ENCODE data around the gene SCML2. TPM values are rescaled to one million over a fixed set of nuclear protein-coding genes. Genes with fewer than 3 reads are reported as not detected.

SCML2 gene
- total and polyA plus RNA-seq, 2 experiments from 2014 or later, result 20.3 to 21.5 TPM

GRCh38 chrX:18351784-18352183 is 2.7 kb downstream of the SCML2 start:
- no peak for TF ChIP-seq EZH2 (IDR thresholded peaks at IDR 0.05; ENCODE audit: low read depth, unreplicated experiment)
- no peak for TF ChIP-seq CREB1 (CRISPR knock-in tag; IDR thresholded peaks at IDR 0.05; ENCODE audit: low read depth)
- no peak for TF ChIP-seq NANOG (IDR thresholded peaks at IDR 0.05; ENCODE audit: borderline replicate concordance)
- TF ChIP-seq STAT1 (IDR thresholded peaks at IDR 0.05; ENCODE audit: unreplicated experiment), result no peak
- TF ChIP-seq EZH2phosphoT487 (IDR thresholded peaks at IDR 0.05; ENCODE audit: unreplicated experiment), result no peak
- TF ChIP-seq POLR2AphosphoS5 (IDR thresholded peaks at IDR 0.05; ENCODE audit: low read depth), result no peak
- no peak for TF ChIP-seq ZNF331 (CRISPR knock-in tag; IDR thresholded peaks at IDR 0.05; ENCODE audit: low read depth)
- no peak for TF ChIP-seq REST (IDR thresholded peaks at IDR 0.05; ENCODE audit: unreplicated experiment)
- TF ChIP-seq CTCF (conservative IDR thresholded peaks at IDR 0.05; ENCODE audit: low read depth in 2 of 2), result no peak
- TF ChIP-seq ETS1 (IDR thresholded peaks at IDR 0.05), result no peak
- no peak for TF ChIP-seq ZNF462 (CRISPR knock-in tag; IDR thresholded peaks at IDR 0.05)
- no peak for TF ChIP-seq JUNB (IDR thresholded peaks at IDR 0.05; ENCODE audit: unreplicated experiment)
- no peak for TF ChIP-seq ZNF114 (CRISPR knock-in tag; IDR thresholded peaks at IDR 0.05)
- ATAC-seq, result no peak
- Histone ChIP-seq H2AFZ (no peak overlapping the region), H3K36me3 (ENCODE audit: insufficient read depth) (no peaks in the 10 kb centered on the region), H3K27ac (ENCODE audit: low read depth) (no peak overlapping the region), H3K4me1 (ENCODE audit: insufficient read depth) (peaks cover 9% of the 10 kb centered on the region), H3K4me3 (no peak overlapping the region), H3F3A (replicated peaks; ENCODE audit: low read depth) (no peaks in the 10 kb centered on the region), H4K20me1 (replicated peaks; ENCODE audit: insufficient read depth) (no peaks in the 10 kb centered on the region), H3K4me2 (no peak overlapping the region), H3K9me2 (ENCODE audit: insufficient read depth) (no peaks in the 10 kb centered on the region), H3K27me3 (ENCODE audit: insufficient read depth) (peaks cover 14% of the 10 kb centered on the region), H3K79me2 (replicated peaks; ENCODE audit: insufficient read depth) (peaks cover 51% of the 10 kb centered on the region)
- Mint-ChIP-seq H3K27me3 (ENCODE audit: insufficient read depth, low read depth, poor library complexity) (peaks cover 9% of the 10 kb centered on the region), H3K27ac (no peak overlapping the region), H3K9me3 (no peaks in the 10 kb centered on the region), H3K4me1 (peaks cover 20% of the 10 kb centered on the region), H3K4me3 (no peak overlapping the region), H3K36me3 (ENCODE audit: low read depth) (no peaks in the 10 kb centered on the region)
- no peak for DNase-seq (ENCODE audit: low spot score)
